HCT116 (cell line): ENCODE data around the gene ROBO1. TPM values are rescaled to one million over a fixed set of nuclear protein-coding genes. Genes with fewer than 3 reads are reported as not detected.

ENCODE experiments used
- ATAC-seq: fragments of 200-7000 bp; cut with Tn5 transposase; 2 replicates; pipeline ENCODE4 v1.9.1; 2020; ENCODE audit warnings: mild to moderate bottlenecking, moderate library complexity
- BruUV-seq: library from RNA; stranded (reverse); fragments of 400-500 nt; replicated peaks from 2 replicates; lab custom pipeline; 2021; lab: Mats Ljungman, UMichigan
- CTCF ChIA-PET: fragments of 300-600 bp; sonication (Branson Sonifier 250); formaldehyde crosslinking; loops from one replicate; lab custom pipeline; 2021; ENCODE audit warnings: antibody characterized with exemption; lab: Charles Lee
- POLR2A ChIA-PET: fragments of 300-600, 350-600 bp; sonication (Branson Sonifier 250); formaldehyde crosslinking; loops from one replicate; lab custom pipeline; 2021; ENCODE audit warnings: antibody characterized with exemption; lab: Charles Lee
- RAD21 ChIA-PET, 2 experiments: fragments of 300-600 bp; sonication (Branson Sonifier 250); formaldehyde crosslinking; loops; one replicate each; lab custom pipeline; 2023; ENCODE audit warnings: low total read pairs in 2 of 2; ENCODE audit not compliant: uncharacterized antibody in 2 of 2, unreplicated experiment in 2 of 2, low non-redundant PET in 1 of 2; lab: Charles Lee
- DNase-seq: peaks from one replicate; pipeline ENCODE4 v3.0.0-alpha.2; 2010; ENCODE audit warnings: low read depth, low spot score
- H2AFZ ChIP-seq: fragments of 200-600 bp; shearing (Covaris generic), sonication (generic); 2 replicates; pipeline ENCODE4 v1.6.1; 2017; ENCODE audit warnings: low read depth, mixed run types, mixed read lengths, antibody characterized with exemption, low read length; ENCODE audit not compliant: poor library complexity, severe bottlenecking
- H3K27ac ChIP-seq: 2 replicates; pipeline ENCODE4 v1.5.1; 2012; ENCODE audit warnings: low read depth, low read length
- H3K27me3 ChIP-seq: fragments of 200-600 bp; sonication (generic); 2 replicates; pipeline ENCODE4 v1.6.1; 2016; ENCODE audit warnings: mixed run types, low read length, mixed read lengths; ENCODE audit not compliant: insufficient read depth
- H3K36me3 ChIP-seq, 2 experiments: fragments of 200-500 bp in 1 of 2; fragments of 200-600 bp in 1 of 2; sonication (Bioruptor generic) in 1 of 2; sonication (generic) in 1 of 2; 2 replicates each; pipeline versions ENCODE4 v1.5.1 to v1.6.1; 2014 to 2016; ENCODE audit warnings: low read length in 2 of 2, inconsistent platforms in 1 of 2, mixed read lengths in 1 of 2, mixed run types in 1 of 2; ENCODE audit not compliant: insufficient read depth in 2 of 2, control insufficient read depth in 1 of 2
- H3K4me1 ChIP-seq, 2 experiments: fragments of 200-600 bp in 1 of 2; sonication (generic) in 1 of 2; 2 replicates each; pipeline versions ENCODE4 v1.5.1 to v1.6.1; 2012 to 2017; ENCODE audit warnings: low read length in 2 of 2, inconsistent platforms in 1 of 2, mild to moderate bottlenecking in 1 of 2, mixed read lengths in 1 of 2, mixed run types in 1 of 2, moderate library complexity in 1 of 2; ENCODE audit not compliant: insufficient read depth in 2 of 2, control insufficient read depth in 1 of 2
- H3K4me2 ChIP-seq: fragments of 200-600 bp; sonication (generic); 2 replicates; pipeline ENCODE4 v1.6.1; 2017; ENCODE audit warnings: mixed run types, low read length, mixed read lengths
- H3K4me3 ChIP-seq, 2 experiments: fragments of 200-600 bp in 1 of 2; sonication (generic) in 1 of 2; replicated peaks in 1 of 2; 2 replicates each; pipeline ENCODE4 v1.5.1; 2011 to 2016; ENCODE audit warnings: low read length in 2 of 2, control low read depth in 1 of 2, low read depth in 1 of 2, mild to moderate bottlenecking in 1 of 2, mixed read lengths in 1 of 2, mixed run types in 1 of 2
- H3K79me2 ChIP-seq: fragments of 200-600 bp; sonication (generic); 2 replicates; pipeline ENCODE4 v1.6.1; 2017; ENCODE audit warnings: mild to moderate bottlenecking, mixed run types, low read length, moderate library complexity, mixed read lengths; ENCODE audit not compliant: insufficient read depth
- H3K9ac ChIP-seq: fragments of 200-600 bp; sonication (generic); 2 replicates; pipeline ENCODE4 v1.6.1; 2016; ENCODE audit warnings: low read length, mixed read lengths
- H3K9me2 ChIP-seq: fragments of 200-600 bp; sonication (generic), shearing (Covaris generic); 2 replicates; pipeline ENCODE4 v1.6.1; 2017; ENCODE audit warnings: mixed run types, mild to moderate bottlenecking, moderate library complexity; ENCODE audit not compliant: insufficient read depth
- H3K9me3 ChIP-seq, 2 experiments: fragments of 200-500 bp in 1 of 2; fragments of 200-600 bp in 1 of 2; sonication (Bioruptor generic) in 1 of 2; sonication (generic) in 1 of 2; 2 replicates each; pipeline ENCODE4 v1.6.1; 2014 to 2017; ENCODE audit warnings: low read length in 2 of 2, mixed read lengths in 2 of 2, inconsistent platforms in 1 of 2, low read depth in 1 of 2, mild to moderate bottlenecking in 1 of 2, mixed run types in 1 of 2, moderate library complexity in 1 of 2; ENCODE audit not compliant: control insufficient read depth in 1 of 2, insufficient read depth in 1 of 2
- H4K20me1 ChIP-seq: fragments of 200-600 bp; sonication (generic), shearing (Covaris generic); 2 replicates; pipeline ENCODE4 v1.6.1; 2017; ENCODE audit warnings: mixed run types, mild to moderate bottlenecking, moderate library complexity; ENCODE audit not compliant: insufficient read depth
- CTCF ChIP-seq, 3 experiments: fragments of 200-600 bp in 1 of 3; sonication (generic) in 1 of 3; IDR thresholded peaks in 2 of 3; conservative IDR thresholded peaks in 1 of 3; 2 replicates each; pipeline ENCODE4 v1.5.1; 2012 to 2017; ENCODE audit warnings: low read depth in 2 of 3, low read length in 2 of 3, antibody characterized with exemption in 1 of 3, borderline replicate concordance in 1 of 3, control low read depth in 1 of 3, mild to moderate bottlenecking in 1 of 3, mixed read lengths in 1 of 3, mixed run types in 1 of 3, moderate library complexity in 1 of 3; ENCODE audit not compliant: insufficient read depth in 1 of 3
- EGR1 ChIP-seq: IDR thresholded peaks from 2 replicates; pipeline ENCODE4 v1.6.1; 2012; ENCODE audit warnings: low read depth
- REST ChIP-seq: IDR thresholded peaks from 2 replicates; pipeline ENCODE4 v1.6.1; 2012; ENCODE audit warnings: low read depth
- SIN3A ChIP-seq: IDR thresholded peaks from 2 replicates; pipeline ENCODE4 v1.6.1; 2012; ENCODE audit warnings: low read depth
- TCF7L2 ChIP-seq: IDR thresholded peaks from 2 replicates; pipeline ENCODE4 v1.7.0; 2011; ENCODE audit warnings: borderline replicate concordance, inconsistent platforms; ENCODE audit not compliant: insufficient read depth, insufficient read length; ENCODE audit errors: extremely low read depth
- intact Hi-C: fragments of 100-400 bp; cut with micrococcal nuclease; formaldehyde crosslinking; loops from 2 replicates; pipeline ENCODE4 v1.10.0; 2022
- total RNA-seq: library from RNA; stranded (reverse); gene quantifications from one replicate; pipeline ENCODE4 v1.2.1, GENCODE V29; 2021; ENCODE audit not compliant: unreplicated experiment

The ROBO1 gene
- total RNA-seq, 1 experiment from 2014 or later = 0.27 TPM

- no peak for ATAC-seq
- H3K27ac ChIP-seq = no peak overlapping the region
- no peaks in the 10 kb centered on the region for H3K4me1 ChIP-seq
- no peak for TF ChIP-seq EGR1
- TF ChIP-seq REST = no peak
- TF ChIP-seq CTCF (IDR thresholded peaks at IDR 0.05 in 2 of 3, conservative IDR thresholded peaks at IDR 0.05 in 1 of 3; ENCODE audit: borderline replicate concordance in 1 of 3, insufficient read depth in 1 of 3, low read depth in 2 of 3, low read length in 2 of 3) = no peak
- no peak for TF ChIP-seq SIN3A
- no peak for TF ChIP-seq TCF7L2
- TF ChIP-seq, all 23 proteins: peak for 0
- no TSS peak for BruUV-seq
- ChIA-PET RAD21 (no interaction called here), CTCF (no interaction called here), POLR2A (no interaction called here)
- no peaks in the 10 kb centered on the region for H3K27me3 ChIP-seq
- H3K4me3 ChIP-seq = no peak overlapping the region
- H2AFZ ChIP-seq = no peak overlapping the region
- no peaks in the 10 kb centered on the region for H3K9me2 ChIP-seq
- no peak for DNase-seq
- H3K36me3 ChIP-seq = no peaks in the 10 kb centered on the region
- H3K4me2 ChIP-seq = no peak overlapping the region
- intact Hi-C loops = no loop called here
- H3K9ac ChIP-seq = no peak overlapping the region
- peaks cover 0 to 18% of the 10 kb centered on the region in 2 experiments; a peak in 1 of 4 replicates for H3K9me3 ChIP-seq
- H3K79me2 ChIP-seq = no peaks in the 10 kb centered on the region
- H4K20me1 ChIP-seq = no peaks in the 10 kb centered on the region
Observed at GRCh38 chr3:79654019-79654418, 113.8 kb downstream of the ROBO1 start.
